GM13976 (cell line): ENCODE results near the gene SLC1A2.

Experiments used
- DNase-seq: peaks from one replicate; pipeline ENCODE4 v3.0.0; 2012; ENCODE audit warnings: low spot score
- CTCF ChIP-seq: IDR thresholded peaks from 2 replicates; pipeline ENCODE4 v1.5.1; 2012; ENCODE audit warnings: borderline replicate concordance, mild to moderate bottlenecking; ENCODE audit not compliant: insufficient read depth; ENCODE audit errors: extremely low read depth, missing control alignments, control extremely low read depth
- in situ Hi-C: fragments of 300-500 bp; cut with MboI; formaldehyde crosslinking; loops from one replicate; pipeline ENCODE4 v1.12.0; 2022; ENCODE audit warnings: low sequenced_read_pairs, mixed read lengths, inconsistent platforms; ENCODE audit not compliant: unreplicated experiment

The SLC1A2 gene

GRCh38 chr11:35414776-35415175 is 4.6 kb downstream of the SLC1A2 start:
- TF ChIP-seq CTCF = no peak
- in situ Hi-C loops = loop anchor here (10.0 kb wide), 1 partner anchor 830 kb away; no protein-coding TSS in a partner anchor
- no peak for DNase-seq

- DNase-seq = no peak
- in situ Hi-C loops = loop anchor here (10.0 kb wide), 1 partner anchor 830 kb away; no protein-coding TSS in a partner anchor
- no peak for TF ChIP-seq CTCF
Measured at GRCh38 chr11:35414311-35414710, 5.0 kb downstream of the SLC1A2 start.

- in situ Hi-C loops = loop anchor here (10.0 kb wide), 1 partner anchor 829 kb away; no protein-coding TSS in a partner anchor
- TF ChIP-seq CTCF = no peak
- no peak for DNase-seq
Measured at GRCh38 chr11:35413598-35413997, 5.8 kb downstream of the SLC1A2 start.

- in situ Hi-C loops = loop anchor here (10.0 kb wide), 1 partner anchor 827 kb away; no protein-coding TSS in a partner anchor
- TF ChIP-seq CTCF = peak; percentile 28
- DNase-seq = no peak
Measured at GRCh38 chr11:35412285-35412684, 7.1 kb downstream of the SLC1A2 start.

- DNase-seq = no peak
- in situ Hi-C loops = no loop called here
- no peak for TF ChIP-seq CTCF
Measured at GRCh38 chr11:35407041-35407440, 12.3 kb downstream of the SLC1A2 start.

- TF ChIP-seq CTCF = peak; percentile 9
- in situ Hi-C loops = no loop called here
- DNase-seq = no peak
Measured at GRCh38 chr11:35404388-35404775, 15.0 kb downstream of the SLC1A2 start.
